ENCODE data around the gene ANKRD12. TPM values are rescaled to one million over a fixed set of nuclear protein-coding genes. Genes with fewer than 3 reads are reported as not detected.

The ANKRD12 gene
- total and polyA plus RNA-seq, 10 of the 15 experiments (the other 5 are each of a cell fraction or from before 2014, with no cell fraction given) = 5.9 to 45.7 (median 20.2) TPM

DNA sequence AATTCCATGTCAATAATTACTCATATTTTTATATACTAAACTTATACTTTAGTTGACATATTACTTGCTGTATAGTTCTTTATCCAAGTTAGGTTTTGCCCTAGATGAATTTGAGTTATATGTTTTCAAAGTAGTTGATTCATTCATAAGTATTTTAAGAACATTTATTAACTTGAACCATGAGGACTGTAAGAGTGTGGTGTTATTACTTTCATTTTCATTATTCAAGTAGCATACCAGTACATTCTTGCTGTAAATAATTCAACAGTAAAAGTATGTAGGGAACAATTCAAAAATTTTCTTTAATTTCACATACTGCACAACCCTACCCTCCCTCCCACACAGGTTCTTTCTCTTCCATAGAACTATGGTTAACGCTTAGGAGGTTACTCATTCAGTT lies 75.4 kb downstream of the ANKRD12 start (continued):
- TF ChIP-seq, protein P1, sequence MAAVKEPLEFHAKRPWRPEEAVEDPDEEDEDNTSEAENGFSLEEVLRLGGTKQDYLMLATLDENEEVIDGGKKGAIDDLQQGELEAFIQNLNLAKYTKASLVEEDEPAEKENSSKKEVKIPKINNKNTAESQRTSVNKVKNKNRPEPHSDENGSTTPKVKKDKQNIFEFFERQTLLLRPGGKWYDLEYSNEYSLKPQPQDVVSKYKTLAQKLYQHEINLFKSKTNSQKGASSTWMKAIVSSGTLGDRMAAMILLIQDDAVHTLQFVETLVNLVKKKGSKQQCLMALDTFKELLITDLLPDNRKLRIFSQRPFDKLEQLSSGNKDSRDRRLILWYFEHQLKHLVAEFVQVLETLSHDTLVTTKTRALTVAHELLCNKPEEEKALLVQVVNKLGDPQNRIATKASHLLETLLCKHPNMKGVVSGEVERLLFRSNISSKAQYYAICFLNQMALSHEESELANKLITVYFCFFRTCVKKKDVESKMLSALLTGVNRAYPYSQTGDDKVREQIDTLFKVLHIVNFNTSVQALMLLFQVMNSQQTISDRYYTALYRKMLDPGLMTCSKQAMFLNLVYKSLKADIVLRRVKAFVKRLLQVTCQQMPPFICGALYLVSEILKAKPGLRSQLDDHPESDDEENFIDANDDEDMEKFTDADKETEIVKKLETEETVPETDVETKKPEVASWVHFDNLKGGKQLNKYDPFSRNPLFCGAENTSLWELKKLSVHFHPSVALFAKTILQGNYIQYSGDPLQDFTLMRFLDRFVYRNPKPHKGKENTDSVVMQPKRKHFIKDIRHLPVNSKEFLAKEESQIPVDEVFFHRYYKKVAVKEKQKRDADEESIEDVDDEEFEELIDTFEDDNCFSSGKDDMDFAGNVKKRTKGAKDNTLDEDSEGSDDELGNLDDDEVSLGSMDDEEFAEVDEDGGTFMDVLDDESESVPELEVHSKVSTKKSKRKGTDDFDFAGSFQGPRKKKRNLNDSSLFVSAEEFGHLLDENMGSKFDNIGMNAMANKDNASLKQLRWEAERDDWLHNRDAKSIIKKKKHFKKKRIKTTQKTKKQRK (IDR thresholded peaks at IDR 0.05; ENCODE audit: low read depth, low read length) = no peak
- TF ChIP-seq RCOR1 (conservative IDR thresholded peaks at IDR 0.05; ENCODE audit: low read depth, low read length) = no peak
- no peak for TF ChIP-seq JUND (IDR thresholded peaks at IDR 0.05; ENCODE audit: low read depth, low read length)
- TF ChIP-seq, protein P2, sequence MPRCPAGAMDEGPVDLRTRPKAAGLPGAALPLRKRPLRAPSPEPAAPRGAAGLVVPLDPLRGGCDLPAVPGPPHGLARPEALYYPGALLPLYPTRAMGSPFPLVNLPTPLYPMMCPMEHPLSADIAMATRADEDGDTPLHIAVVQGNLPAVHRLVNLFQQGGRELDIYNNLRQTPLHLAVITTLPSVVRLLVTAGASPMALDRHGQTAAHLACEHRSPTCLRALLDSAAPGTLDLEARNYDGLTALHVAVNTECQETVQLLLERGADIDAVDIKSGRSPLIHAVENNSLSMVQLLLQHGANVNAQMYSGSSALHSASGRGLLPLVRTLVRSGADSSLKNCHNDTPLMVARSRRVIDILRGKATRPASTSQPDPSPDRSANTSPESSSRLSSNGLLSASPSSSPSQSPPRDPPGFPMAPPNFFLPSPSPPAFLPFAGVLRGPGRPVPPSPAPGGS (IDR thresholded peaks at IDR 0.05; ENCODE audit: borderline replicate concordance, insufficient read depth, low read depth, low read length, poor library complexity, severe bottlenecking) = no peak

DNA sequence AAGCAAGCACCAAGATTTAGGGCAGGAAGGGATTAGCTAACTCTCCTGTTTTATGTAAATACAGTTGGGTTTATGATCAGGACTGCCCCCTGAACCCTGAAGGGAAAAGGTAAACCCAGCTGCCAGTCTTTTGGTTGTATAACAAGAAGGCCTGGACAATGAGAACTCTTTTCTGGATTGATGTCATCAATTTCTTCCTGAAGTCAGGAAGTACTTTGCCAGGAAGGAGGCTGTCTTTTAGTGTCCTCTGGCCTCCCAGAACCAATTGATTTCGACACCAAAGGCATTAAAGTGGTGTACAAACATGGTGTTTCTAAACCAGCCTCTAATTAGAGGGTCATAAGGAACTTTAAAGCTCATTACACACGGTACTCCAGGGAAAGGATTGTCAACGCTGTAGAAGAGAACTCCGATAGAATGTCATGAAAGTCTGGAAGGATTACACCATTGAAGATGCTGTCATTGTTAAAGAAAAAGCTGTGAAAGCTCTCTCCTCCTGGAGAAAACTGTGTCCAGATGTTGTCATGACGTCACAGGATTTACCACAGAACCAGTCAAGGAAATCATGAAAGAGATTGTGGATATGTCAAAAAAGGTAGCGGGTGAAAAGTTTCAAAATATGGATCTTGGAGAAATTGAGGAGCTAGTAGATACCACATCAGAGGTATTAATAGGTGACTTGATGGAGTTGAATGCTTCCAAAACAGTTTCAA lies 78.8 kb downstream of the ANKRD12 start:
- no peak overlapping the region for H3K9ac ChIP-seq (ENCODE audit: control insufficient read depth, insufficient read depth, low read length)
- ChIA-PET RAD21 (ENCODE audit: unreplicated experiment) (no interaction called here), POLR2A (no interaction called here), CTCF (interaction anchor here (1.2 to 1.4 kb wide), 2 partner anchors 54 to 142 kb away, joined by 3 read pairs; no protein-coding TSS in a partner anchor), SMC1A (ENCODE audit: uncharacterized antibody, unreplicated experiment) (interaction anchor here (1.0 to 2.2 kb wide), 3 partner anchors 10 to 256 kb away, joined by 3 to 4 read pairs (median 3); no protein-coding TSS in a partner anchor)
- ATAC-seq = no peak
- no peak overlapping the region for H3K4me2 ChIP-seq (ENCODE audit: control insufficient read depth, insufficient read depth)
- H3K27me3 ChIP-seq (replicated peaks in 1 of 2; ENCODE audit: control insufficient read depth in 2 of 2, insufficient read depth in 2 of 2, low read length in 1 of 2) = no peaks in the 10 kb centered on the region
- WGBS (ENCODE audit: insufficient coverage, insufficient replicate concordance, low lambda C conversion rate, missing lambda C conversion rate) = 98% methylated on average over 6 of the region's 6 CpGs
- no peaks in the 10 kb centered on the region for H3K4me1 ChIP-seq (ENCODE audit: control insufficient read depth, insufficient read depth, low read length)
- H3K9me3 ChIP-seq (replicated peaks; ENCODE audit: control insufficient read depth, insufficient read depth, low read length) = no peaks in the 10 kb centered on the region
- H3K4me3 ChIP-seq = no peak overlapping the region
- no peaks in the 10 kb centered on the region for H4K20me1 ChIP-seq (ENCODE audit: control insufficient read depth, insufficient read depth)
- intact Hi-C loops (cut with micrococcal nuclease; ENCODE audit: unreplicated experiment) (no loop called here), in situ Hi-C loops (cut with MboI) (no loop called here)
- peaks cover 0 to 11% of the 10 kb centered on the region in 2 experiments; a peak in 2 of 4 replicates for H3K36me3 ChIP-seq (ENCODE audit: control insufficient read depth in 2 of 2, insufficient read depth in 2 of 2, low read length in 1 of 2)
- H2AFZ ChIP-seq (ENCODE audit: control insufficient read depth, low read depth, low read length) = no peak overlapping the region
- peak; percentile 41 for FAIRE-seq
- H3K27ac ChIP-seq (ENCODE audit: control insufficient read depth, insufficient read depth) = no peak overlapping the region
- DNase-seq (ENCODE audit: low read depth, low spot score) = no peak
- H3K79me2 ChIP-seq (ENCODE audit: control insufficient read depth, insufficient read depth, low read length) = no peaks in the 10 kb centered on the region
- no TSS peak for BruUV-seq (replicated peaks)
- no peak for TF ChIP-seq SUZ12 (IDR thresholded peaks at IDR 0.05; ENCODE audit: unreplicated experiment)
- TF ChIP-seq, protein P3, sequence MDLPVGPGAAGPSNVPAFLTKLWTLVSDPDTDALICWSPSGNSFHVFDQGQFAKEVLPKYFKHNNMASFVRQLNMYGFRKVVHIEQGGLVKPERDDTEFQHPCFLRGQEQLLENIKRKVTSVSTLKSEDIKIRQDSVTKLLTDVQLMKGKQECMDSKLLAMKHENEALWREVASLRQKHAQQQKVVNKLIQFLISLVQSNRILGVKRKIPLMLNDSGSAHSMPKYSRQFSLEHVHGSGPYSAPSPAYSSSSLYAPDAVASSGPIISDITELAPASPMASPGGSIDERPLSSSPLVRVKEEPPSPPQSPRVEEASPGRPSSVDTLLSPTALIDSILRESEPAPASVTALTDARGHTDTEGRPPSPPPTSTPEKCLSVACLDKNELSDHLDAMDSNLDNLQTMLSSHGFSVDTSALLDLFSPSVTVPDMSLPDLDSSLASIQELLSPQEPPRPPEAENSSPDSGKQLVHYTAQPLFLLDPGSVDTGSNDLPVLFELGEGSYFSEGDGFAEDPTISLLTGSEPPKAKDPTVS (IDR thresholded peaks at IDR 0.05; ENCODE audit: low read depth, low read length) = no peak
- no peak for TF ChIP-seq ZNF24 (IDR thresholded peaks at IDR 0.05)
- TF ChIP-seq, protein P4, sequence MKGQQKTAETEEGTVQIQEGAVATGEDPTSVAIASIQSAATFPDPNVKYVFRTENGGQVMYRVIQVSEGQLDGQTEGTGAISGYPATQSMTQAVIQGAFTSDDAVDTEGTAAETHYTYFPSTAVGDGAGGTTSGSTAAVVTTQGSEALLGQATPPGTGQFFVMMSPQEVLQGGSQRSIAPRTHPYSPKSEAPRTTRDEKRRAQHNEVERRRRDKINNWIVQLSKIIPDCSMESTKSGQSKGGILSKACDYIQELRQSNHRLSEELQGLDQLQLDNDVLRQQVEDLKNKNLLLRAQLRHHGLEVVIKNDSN (IDR thresholded peaks at IDR 0.05; ENCODE audit: borderline replicate concordance, extremely low read length, insufficient read depth, low read depth, low read length) = no peak
- TF ChIP-seq ZZZ3 (IDR thresholded peaks at IDR 0.05; ENCODE audit: control insufficient read depth, insufficient read length, low read depth) = no peak
- TF ChIP-seq, protein P5, sequence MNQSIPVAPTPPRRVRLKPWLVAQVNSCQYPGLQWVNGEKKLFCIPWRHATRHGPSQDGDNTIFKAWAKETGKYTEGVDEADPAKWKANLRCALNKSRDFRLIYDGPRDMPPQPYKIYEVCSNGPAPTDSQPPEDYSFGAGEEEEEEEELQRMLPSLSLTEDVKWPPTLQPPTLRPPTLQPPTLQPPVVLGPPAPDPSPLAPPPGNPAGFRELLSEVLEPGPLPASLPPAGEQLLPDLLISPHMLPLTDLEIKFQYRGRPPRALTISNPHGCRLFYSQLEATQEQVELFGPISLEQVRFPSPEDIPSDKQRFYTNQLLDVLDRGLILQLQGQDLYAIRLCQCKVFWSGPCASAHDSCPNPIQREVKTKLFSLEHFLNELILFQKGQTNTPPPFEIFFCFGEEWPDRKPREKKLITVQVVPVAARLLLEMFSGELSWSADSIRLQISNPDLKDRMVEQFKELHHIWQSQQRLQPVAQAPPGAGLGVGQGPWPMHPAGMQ (IDR thresholded peaks at IDR 0.05; ENCODE audit: borderline replicate concordance) = no peak
- TF ChIP-seq ESRRA (IDR thresholded peaks at IDR 0.05; ENCODE audit: low read length) = no peak

Data from GM12878 (cell line).